Neural cell (in vitro differentiated cells): ENCODE results near the gene F5.

Source experiments
- CTCF ChIP-seq: fragments of 450-650 bp; IDR thresholded peaks from 2 replicates; pipeline ENCODE4 v1.5.1; 2014; ENCODE audit warnings: antibody characterized with exemption, mild to moderate bottlenecking, moderate library complexity; ENCODE audit not compliant: poor library complexity, severe bottlenecking
- EZH2 ChIP-seq: fragments of 200-600, 300-800 bp; shearing (Covaris generic), sonication (generic); IDR thresholded peaks from 2 replicates; pipeline ENCODE4 v1.6.1; 2014; ENCODE audit warnings: antibody characterized with exemption, low read length, borderline replicate concordance, mild to moderate bottlenecking; ENCODE audit not compliant: insufficient read depth, poor library complexity, severe bottlenecking
- RAD21 ChIP-seq: fragments of 450-650 bp; conservative IDR thresholded peaks from 2 replicates; pipeline ENCODE4 v1.6.1; 2014; ENCODE audit warnings: antibody characterized with exemption, mild to moderate bottlenecking, moderate library complexity
- SMC3 ChIP-seq: fragments of 450-650 bp; conservative IDR thresholded peaks from 2 replicates; pipeline ENCODE4 v1.6.1; 2014; ENCODE audit warnings: antibody characterized with exemption, mild to moderate bottlenecking, moderate library complexity; ENCODE audit not compliant: poor library complexity

GRCh38 chr1:169574336-169574735 lies 11.9 kb downstream of the F5 start:
- TF ChIP-seq CTCF (no peak), RAD21 (no peak), EZH2 (no peak), SMC3 (no peak)
